ENCODE data around the gene OTOP1.
"Not testable (repeated sequence)": the region's sequence is repeated elsewhere in the genome, so short reads cannot be mapped to it uniquely, and the experiment has no call there.

Gene OTOP1

GRCh38 chr4:4227510-4228355 lies 1.0 kb upstream of the OTOP1 start:
- no peak for DNase-seq (ENCODE audit: low read depth)

- no peak for DNase-seq (ENCODE audit: low read depth)
Measured at GRCh38 chr4:4225915-4226605, 669 bp downstream of the OTOP1 start.

- no peak for DNase-seq (ENCODE audit: low read depth)
Measured at GRCh38 chr4:4217113-4217512, 9.6 kb downstream of the OTOP1 start.

- no peak for DNase-seq (ENCODE audit: low read depth)
Measured at GRCh38 chr4:4216648-4217047, 10.1 kb downstream of the OTOP1 start.

GRCh38 chr4:4213674-4214073 lies 13.1 kb downstream of the OTOP1 start:
- not testable (repeated sequence) for DNase-seq (ENCODE audit: low read depth)

- DNase-seq (ENCODE audit: low read depth): no peak
Measured at GRCh38 chr4:4206204-4206603, 20.5 kb downstream of the OTOP1 start.

- no peak for DNase-seq (ENCODE audit: low read depth)
Measured at GRCh38 chr4:4204401-4204745, 22.4 kb downstream of the OTOP1 start.

GRCh38 chr4:4203688-4204400 lies 22.9 kb downstream of the OTOP1 start:
- DNase-seq (ENCODE audit: low read depth): no peak

GRCh38 chr4:4202510-4202909 lies 24.2 kb downstream of the OTOP1 start:
- no peak for DNase-seq (ENCODE audit: low read depth)

GRCh38 chr4:4200624-4201023 lies 26.1 kb downstream of the OTOP1 start:
- DNase-seq (ENCODE audit: low read depth): no peak

GRCh38 chr4:4195354-4195753 lies 31.4 kb downstream of the OTOP1 start:
- DNase-seq (ENCODE audit: low read depth): no peak

GRCh38 chr4:4188557-4188956 lies 38.2 kb downstream of the OTOP1 start:
- not testable (repeated sequence) for DNase-seq (ENCODE audit: low read depth)

- no peak for DNase-seq (ENCODE audit: low read depth)
Measured at GRCh38 chr4:4185528-4185927, 41.2 kb downstream of the OTOP1 start.

- DNase-seq (ENCODE audit: low read depth): no peak
Measured at GRCh38 chr4:4182835-4183568, 43.7 kb downstream of the OTOP1 start.

- no peak for DNase-seq (ENCODE audit: low read depth)
Measured at GRCh38 chr4:4170596-4171150, 56.1 kb downstream of the OTOP1 start.

GRCh38 chr4:4167981-4168780 lies 58.5 kb downstream of the OTOP1 start:
- DNase-seq (ENCODE audit: low read depth): not testable (repeated sequence)

- not testable (repeated sequence) for DNase-seq (ENCODE audit: low read depth)
Measured at GRCh38 chr4:4166986-4167385, 59.7 kb downstream of the OTOP1 start.

- not testable (repeated sequence) for DNase-seq (ENCODE audit: low read depth)
Measured at GRCh38 chr4:4165701-4166392, 60.9 kb downstream of the OTOP1 start.

GRCh38 chr4:4164532-4165173 lies 62.1 kb downstream of the OTOP1 start:
- not testable (repeated sequence) for DNase-seq (ENCODE audit: low read depth)

GRCh38 chr4:4162186-4162585 lies 64.5 kb downstream of the OTOP1 start:
- not testable (repeated sequence) for DNase-seq (ENCODE audit: low read depth)
